ENCODE measurements around the gene SYK. TPM values are rescaled to one million over a fixed set of nuclear protein-coding genes. Genes with fewer than 3 reads are reported as not detected.
"Not testable (repeated sequence)": the region's sequence is repeated elsewhere in the genome, so short reads cannot be mapped to it uniquely, and the experiment has no call there.

Gene SYK
- 13.0 and 22.6 TPM in 2 replicates for total RNA-seq (ENCODE audit: low replicate concordance)
- long read RNA-seq, full-length matches to known transcripts, result 5 of 53 reads
- long read RNA-seq, partial matches to known transcripts, result 13 of 53 reads
- long read RNA-seq, other reads (novel, unspliced or antisense), result 35 of 53 reads

DNA sequence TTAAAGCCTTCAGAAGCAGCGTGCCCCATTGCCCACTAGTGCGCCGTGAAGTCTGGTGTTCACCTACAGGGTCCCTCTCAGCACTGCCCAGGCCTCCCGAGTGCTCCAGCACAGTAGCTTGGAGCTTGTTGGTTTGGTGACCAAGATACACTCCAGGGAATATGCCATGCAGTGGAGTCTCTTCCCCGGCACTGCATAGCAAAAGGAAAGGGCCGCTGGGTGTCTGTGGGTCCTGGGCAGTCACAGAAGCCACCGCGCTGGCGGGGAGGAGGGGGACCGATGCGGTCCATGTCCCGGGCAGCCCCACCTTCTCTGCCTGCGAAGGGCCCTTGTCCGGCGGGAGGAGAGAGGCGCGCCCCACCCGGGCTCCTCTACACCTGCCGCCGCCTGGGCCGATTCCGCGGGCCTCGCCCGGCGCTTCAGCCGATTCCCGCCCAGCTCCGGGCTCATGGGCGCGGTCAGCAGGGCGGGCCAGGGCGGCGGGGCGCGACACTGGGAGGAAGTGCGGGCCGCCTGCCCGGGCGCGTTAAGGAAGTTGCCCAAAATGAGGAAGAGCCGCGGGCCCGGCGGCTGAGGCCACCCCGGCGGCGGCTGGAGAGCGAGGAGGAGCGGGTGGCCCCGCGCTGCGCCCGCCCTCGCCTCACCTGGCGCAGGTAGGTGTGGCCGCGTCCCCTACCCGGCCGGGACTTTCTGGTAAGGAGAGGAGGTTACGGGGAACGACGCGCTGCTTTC lies at the start of gene SYK:
Gene SYK (plus strand): TSS at position 579 of the 732 bp plus-strand sequence. CDS start 42,080 bp downstream, outside the sequence.
- Mint-ChIP-seq H3K27me3 (peaks cover 64% of the 10 kb centered on the region), H3K27ac (peak within 1 kb of the TSS; percentile 79), H3K4me1 (ENCODE audit: unreplicated experiment) (peaks cover 18% of the 10 kb centered on the region), H3K36me3 (no peaks in the 10 kb centered on the region), H3K9me3 (no peaks in the 10 kb centered on the region), H3K4me3 (peak within 1 kb of the TSS; percentile 89)
- DNase-seq (ENCODE audit: extremely low spot score, unreplicated experiment), result no peak
- TF ChIP-seq, protein P1, sequence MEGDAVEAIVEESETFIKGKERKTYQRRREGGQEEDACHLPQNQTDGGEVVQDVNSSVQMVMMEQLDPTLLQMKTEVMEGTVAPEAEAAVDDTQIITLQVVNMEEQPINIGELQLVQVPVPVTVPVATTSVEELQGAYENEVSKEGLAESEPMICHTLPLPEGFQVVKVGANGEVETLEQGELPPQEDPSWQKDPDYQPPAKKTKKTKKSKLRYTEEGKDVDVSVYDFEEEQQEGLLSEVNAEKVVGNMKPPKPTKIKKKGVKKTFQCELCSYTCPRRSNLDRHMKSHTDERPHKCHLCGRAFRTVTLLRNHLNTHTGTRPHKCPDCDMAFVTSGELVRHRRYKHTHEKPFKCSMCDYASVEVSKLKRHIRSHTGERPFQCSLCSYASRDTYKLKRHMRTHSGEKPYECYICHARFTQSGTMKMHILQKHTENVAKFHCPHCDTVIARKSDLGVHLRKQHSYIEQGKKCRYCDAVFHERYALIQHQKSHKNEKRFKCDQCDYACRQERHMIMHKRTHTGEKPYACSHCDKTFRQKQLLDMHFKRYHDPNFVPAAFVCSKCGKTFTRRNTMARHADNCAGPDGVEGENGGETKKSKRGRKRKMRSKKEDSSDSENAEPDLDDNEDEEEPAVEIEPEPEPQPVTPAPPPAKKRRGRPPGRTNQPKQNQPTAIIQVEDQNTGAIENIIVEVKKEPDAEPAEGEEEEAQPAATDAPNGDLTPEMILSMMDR (conservative IDR thresholded peaks at IDR 0.05), result no peak

DNA sequence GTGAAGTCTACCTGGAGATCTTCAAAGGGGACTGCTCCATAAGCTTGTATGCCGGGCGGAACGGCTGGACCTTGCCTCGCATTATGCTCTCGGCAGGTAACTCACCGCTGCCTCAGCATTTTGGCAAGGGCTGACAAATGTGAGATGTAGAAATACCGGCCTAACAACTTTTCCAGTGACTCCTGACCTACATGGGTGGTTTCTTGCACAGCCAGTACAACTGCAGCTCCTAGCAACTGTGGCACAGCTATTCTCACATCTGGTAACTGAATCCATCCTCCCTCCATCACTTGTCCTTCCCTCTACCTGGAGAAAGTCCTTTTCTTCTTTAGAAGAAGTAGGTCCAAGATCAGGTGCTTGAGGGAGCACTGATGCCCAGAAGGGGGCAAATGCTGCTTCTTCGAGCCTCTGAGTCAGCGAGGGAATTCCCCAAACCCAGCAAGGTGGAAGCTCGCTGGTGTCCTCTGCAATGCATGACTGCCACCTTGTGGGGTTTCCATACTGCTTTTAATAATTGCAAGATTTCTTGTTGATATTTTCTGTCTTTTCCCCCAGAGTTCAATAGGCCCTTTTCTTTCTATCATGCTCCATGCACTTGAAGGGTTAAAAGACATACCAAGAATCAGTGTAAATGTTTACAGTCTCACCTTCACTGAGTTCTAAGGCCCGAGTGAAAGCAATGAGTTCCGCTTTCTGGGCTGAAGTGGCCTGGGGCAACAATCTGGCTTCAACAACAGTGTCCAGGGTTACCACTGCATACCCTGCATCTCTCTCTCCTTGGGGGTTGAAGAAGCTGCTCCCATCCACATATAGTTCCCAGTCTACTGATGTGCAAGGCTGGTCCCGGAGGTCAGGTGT lies 45.9 kb upstream of the SYK start:
- TF ChIP-seq, protein P1 (conservative IDR thresholded peaks at IDR 0.05), result peak; percentile 79
- H3K4me3 Mint-ChIP-seq, result peak overlapping the region; percentile 59
- H3K4me1 Mint-ChIP-seq (ENCODE audit: unreplicated experiment), result peaks cover 12% of the 10 kb centered on the region
- not testable (repeated sequence) for H3K36me3 Mint-ChIP-seq; H3K9me3 Mint-ChIP-seq; DNase-seq (ENCODE audit: extremely low spot score, unreplicated experiment); H3K27me3 Mint-ChIP-seq
- peak overlapping the region; percentile 92 for H3K27ac Mint-ChIP-seq

DNA sequence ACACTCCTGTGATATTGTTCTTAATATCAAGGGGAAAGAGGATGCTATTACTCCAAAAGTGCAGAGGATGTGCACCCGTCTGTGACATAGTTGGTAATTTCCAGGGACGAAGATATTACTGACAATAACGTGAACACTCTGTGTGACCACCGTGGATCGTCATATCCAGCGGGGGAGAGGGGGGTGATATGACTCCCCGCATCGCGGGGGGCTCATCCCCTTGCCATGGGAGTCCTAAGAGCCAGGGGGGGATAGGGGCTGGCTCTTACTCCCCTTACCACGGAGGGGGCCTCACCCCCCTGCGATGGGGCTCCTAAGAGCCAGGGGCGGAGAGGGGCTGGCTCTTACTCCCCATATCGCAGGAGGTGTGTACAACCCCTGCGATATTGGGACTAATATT lies 41.0 kb upstream of the SYK start:
- DNase-seq (ENCODE audit: extremely low spot score, unreplicated experiment); H3K4me3 Mint-ChIP-seq; H3K27me3 Mint-ChIP-seq; H3K27ac Mint-ChIP-seq; H3K9me3 Mint-ChIP-seq; H3K36me3 Mint-ChIP-seq: not testable (repeated sequence)
- H3K4me1 Mint-ChIP-seq (ENCODE audit: unreplicated experiment), result peaks cover 11% of the 10 kb centered on the region

DNA sequence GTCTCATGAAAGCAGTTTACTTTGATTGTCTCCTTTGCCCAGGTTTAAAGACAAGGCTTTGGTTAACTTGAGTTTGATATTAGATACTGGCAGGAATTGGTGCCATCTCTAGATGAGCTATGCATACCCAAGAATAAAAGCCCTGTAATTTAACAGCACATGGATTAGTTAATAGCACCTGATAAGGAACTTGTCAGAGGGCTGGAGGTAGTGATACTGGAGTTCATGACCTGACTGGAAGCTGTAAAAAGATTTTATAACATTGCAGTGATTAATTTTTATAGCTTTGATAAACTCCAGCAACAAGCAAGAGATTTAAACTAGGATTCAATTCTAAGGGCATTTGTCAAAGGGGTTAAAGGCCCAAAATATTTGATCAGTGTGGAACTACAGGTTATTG lies 34.9 kb upstream of the SYK start:
- no peak overlapping the region for H3K27ac Mint-ChIP-seq
- no peaks in the 10 kb centered on the region for H3K36me3 Mint-ChIP-seq
- H3K4me1 Mint-ChIP-seq (ENCODE audit: unreplicated experiment), result no peaks in the 10 kb centered on the region
- TF ChIP-seq, protein P1 (conservative IDR thresholded peaks at IDR 0.05), result no peak
- peaks cover 16% of the 10 kb centered on the region for H3K9me3 Mint-ChIP-seq
- H3K27me3 Mint-ChIP-seq, result no peaks in the 10 kb centered on the region
- H3K4me3 Mint-ChIP-seq, result no peak overlapping the region
- no peak for DNase-seq (ENCODE audit: extremely low spot score, unreplicated experiment)

DNA sequence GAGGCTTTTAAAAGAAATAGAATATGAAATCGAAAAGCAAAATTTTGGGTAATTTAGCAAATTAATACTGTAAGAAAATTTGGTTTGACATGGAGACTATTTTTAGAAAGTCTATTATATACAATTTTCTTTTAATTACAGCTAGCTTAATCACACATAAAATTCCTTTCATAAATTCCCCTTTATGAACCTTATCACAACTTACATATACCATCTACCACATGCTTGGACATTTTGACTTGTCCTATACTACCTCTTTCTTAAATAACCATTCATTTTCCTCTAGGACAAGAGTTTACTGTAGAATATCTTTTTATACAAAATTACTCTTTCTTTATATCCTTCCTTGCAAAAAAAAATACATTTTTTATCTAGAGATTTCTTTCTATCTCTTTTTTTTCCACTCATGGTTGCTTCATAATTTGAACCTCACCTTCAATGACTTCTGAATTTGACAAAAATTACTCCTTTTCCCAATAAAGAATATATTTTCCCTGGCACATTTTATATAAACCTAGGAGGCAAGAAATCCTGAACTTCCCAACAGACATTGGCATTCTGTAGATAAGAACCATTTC lies 34.0 kb upstream of the SYK start:
- H3K4me1 Mint-ChIP-seq (ENCODE audit: unreplicated experiment), result no peaks in the 10 kb centered on the region
- H3K36me3 Mint-ChIP-seq, result no peaks in the 10 kb centered on the region
- peaks cover 12% of the 10 kb centered on the region for H3K9me3 Mint-ChIP-seq
- TF ChIP-seq, protein P1 (conservative IDR thresholded peaks at IDR 0.05), result no peak
- H3K27me3 Mint-ChIP-seq, result no peaks in the 10 kb centered on the region
- H3K4me3 Mint-ChIP-seq, result no peak overlapping the region
- no peak for DNase-seq (ENCODE audit: extremely low spot score, unreplicated experiment)
- H3K27ac Mint-ChIP-seq, result no peak overlapping the region

Data from type B pancreatic cell (in vitro differentiated cells).